NCI-H2196 treated with DMSO at 0.1 percent for 48 hours (cell line): ENCODE data around the gene PDGFB.

Experiments
- DNase-seq: peaks from one replicate; lab custom pipeline; 2025; ENCODE audit not compliant: unreplicated experiment; lab: John Stamatoyannopoulos, UW

Gene PDGFB

GRCh38 chr22:39208013-39208680 is 36.6 kb downstream of the PDGFB start:
- DNase-seq = no peak

GRCh38 chr22:39207141-39208012 is 37.4 kb downstream of the PDGFB start:
- no peak for DNase-seq

- no peak for DNase-seq
Observed at GRCh38 chr22:39206491-39206890, 38.3 kb downstream of the PDGFB start.

- no peak for DNase-seq
Observed at GRCh38 chr22:39205344-39206021, 39.3 kb downstream of the PDGFB start.

GRCh38 chr22:39204216-39204615 is 40.6 kb downstream of the PDGFB start:
- DNase-seq = no peak

- DNase-seq = no peak
Observed at GRCh38 chr22:39197578-39197977, 47.2 kb downstream of the PDGFB start.

GRCh38 chr22:39194098-39194497 is 50.7 kb downstream of the PDGFB start:
- DNase-seq = no peak

- DNase-seq = no peak
Observed at GRCh38 chr22:39188809-39189208, 56.0 kb downstream of the PDGFB start.

GRCh38 chr22:39185601-39186012 is 59.2 kb downstream of the PDGFB start:
- no peak for DNase-seq

GRCh38 chr22:39184586-39185577 is 59.9 kb downstream of the PDGFB start:
- no peak for DNase-seq

GRCh38 chr22:39183991-39184585 is 60.7 kb downstream of the PDGFB start:
- no peak for DNase-seq

GRCh38 chr22:39182478-39183030 is 62.2 kb downstream of the PDGFB start:
- no peak for DNase-seq

- no peak for DNase-seq
Observed at GRCh38 chr22:39181778-39182177, 63.0 kb downstream of the PDGFB start.

GRCh38 chr22:39181356-39181755 is 63.4 kb downstream of the PDGFB start:
- no peak for DNase-seq

GRCh38 chr22:39179841-39180335 is 64.9 kb downstream of the PDGFB start:
- no peak for DNase-seq

GRCh38 chr22:39179401-39179827 is 65.4 kb downstream of the PDGFB start:
- no peak for DNase-seq

- DNase-seq = no peak
Observed at GRCh38 chr22:39178206-39179111, 66.3 kb downstream of the PDGFB start.

- no peak for DNase-seq
Observed at GRCh38 chr22:39177791-39178190, 67.0 kb downstream of the PDGFB start.

- no peak for DNase-seq
Observed at GRCh38 chr22:39177456-39177775, 67.4 kb downstream of the PDGFB start.
